Retinal pigment epithelial cell (primary cell): ENCODE results near the gene ILKAP.

ENCODE experiments used
- DNase-seq: peaks from one replicate; pipeline ENCODE4 v3.0.0-alpha.2; 2010; ENCODE audit warnings: low read depth
- H3K4me3 ChIP-seq: 2 replicates; pipeline ENCODE4 v1.5.1; 2011; ENCODE audit warnings: mild to moderate bottlenecking, low read length, control low read depth, moderate library complexity
- TF ChIP-seq, protein P1 (sequence below): conservative IDR thresholded peaks from 2 replicates; pipeline ENCODE4 v1.5.1; 2011; ENCODE audit warnings: low read depth, low read length, control low read depth, inconsistent platforms

Gene ILKAP

DNA sequence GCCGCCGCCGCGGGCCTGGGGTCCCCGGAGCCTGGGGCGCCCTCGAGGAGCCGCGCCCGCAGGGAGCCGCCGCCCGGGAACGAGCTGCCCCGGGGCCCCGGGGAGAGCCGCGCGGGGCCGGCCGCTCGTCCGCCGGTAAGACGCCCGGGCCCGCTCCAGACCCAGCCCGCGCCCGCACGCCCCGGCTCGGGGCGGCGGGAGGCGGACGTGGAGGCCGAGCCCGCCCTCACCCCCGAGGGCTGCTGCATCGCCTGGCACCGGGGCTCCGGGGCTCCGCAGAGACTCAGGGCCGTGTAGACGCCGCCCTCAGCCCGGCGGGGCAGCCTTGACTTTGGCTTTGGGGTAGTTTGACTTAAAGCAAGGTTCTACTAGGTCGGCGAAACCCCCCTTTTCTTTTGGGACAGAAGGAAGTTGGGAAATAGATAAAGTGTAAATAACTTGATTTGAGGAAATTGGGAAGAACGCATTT lies 44.4 kb downstream of the ILKAP start:
- TF ChIP-seq, protein P1, sequence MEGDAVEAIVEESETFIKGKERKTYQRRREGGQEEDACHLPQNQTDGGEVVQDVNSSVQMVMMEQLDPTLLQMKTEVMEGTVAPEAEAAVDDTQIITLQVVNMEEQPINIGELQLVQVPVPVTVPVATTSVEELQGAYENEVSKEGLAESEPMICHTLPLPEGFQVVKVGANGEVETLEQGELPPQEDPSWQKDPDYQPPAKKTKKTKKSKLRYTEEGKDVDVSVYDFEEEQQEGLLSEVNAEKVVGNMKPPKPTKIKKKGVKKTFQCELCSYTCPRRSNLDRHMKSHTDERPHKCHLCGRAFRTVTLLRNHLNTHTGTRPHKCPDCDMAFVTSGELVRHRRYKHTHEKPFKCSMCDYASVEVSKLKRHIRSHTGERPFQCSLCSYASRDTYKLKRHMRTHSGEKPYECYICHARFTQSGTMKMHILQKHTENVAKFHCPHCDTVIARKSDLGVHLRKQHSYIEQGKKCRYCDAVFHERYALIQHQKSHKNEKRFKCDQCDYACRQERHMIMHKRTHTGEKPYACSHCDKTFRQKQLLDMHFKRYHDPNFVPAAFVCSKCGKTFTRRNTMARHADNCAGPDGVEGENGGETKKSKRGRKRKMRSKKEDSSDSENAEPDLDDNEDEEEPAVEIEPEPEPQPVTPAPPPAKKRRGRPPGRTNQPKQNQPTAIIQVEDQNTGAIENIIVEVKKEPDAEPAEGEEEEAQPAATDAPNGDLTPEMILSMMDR, result no peak
- H3K4me3 ChIP-seq, result peak overlapping the region; percentile 20
- no peak for DNase-seq

DNA sequence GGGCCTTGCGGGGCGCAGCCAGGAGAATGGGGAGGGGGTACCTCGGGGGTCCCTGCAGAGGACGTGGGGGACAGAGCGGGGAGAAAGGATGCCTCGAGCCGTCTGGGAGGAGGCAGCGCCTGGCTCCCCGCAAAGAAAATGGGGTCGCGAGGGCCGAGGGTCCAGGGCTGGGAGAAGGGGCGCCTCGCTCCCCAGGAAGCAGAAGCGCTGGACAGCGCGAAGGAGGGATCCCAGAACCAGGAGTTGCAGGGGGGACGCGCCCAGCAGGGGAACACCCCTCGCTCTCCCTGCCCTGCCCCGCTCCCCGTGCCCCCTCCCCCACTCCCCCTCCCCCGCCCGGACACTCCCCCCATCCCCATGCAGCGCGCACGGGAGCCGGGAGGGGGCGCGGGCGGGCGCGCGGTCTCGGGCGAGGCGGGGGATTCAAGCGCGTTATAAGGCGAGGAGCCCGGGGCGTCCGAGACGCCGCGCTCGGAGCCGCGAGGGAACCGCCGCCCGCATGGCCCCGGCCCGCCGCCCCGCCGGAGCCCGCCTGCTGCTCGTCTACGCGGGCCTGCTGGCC lies 44.9 kb downstream of the ILKAP start, which contains the start of gene ERFE:
Gene ERFE (plus strand): TSS at position 462 of the 562 bp plus-strand sequence. CDS start 38 bp downstream, at position 500.
- no peak for DNase-seq
- TF ChIP-seq, protein P1, result peak; percentile 39
- peak within 1 kb of the TSS; percentile 20 for H3K4me3 ChIP-seq

DNA sequence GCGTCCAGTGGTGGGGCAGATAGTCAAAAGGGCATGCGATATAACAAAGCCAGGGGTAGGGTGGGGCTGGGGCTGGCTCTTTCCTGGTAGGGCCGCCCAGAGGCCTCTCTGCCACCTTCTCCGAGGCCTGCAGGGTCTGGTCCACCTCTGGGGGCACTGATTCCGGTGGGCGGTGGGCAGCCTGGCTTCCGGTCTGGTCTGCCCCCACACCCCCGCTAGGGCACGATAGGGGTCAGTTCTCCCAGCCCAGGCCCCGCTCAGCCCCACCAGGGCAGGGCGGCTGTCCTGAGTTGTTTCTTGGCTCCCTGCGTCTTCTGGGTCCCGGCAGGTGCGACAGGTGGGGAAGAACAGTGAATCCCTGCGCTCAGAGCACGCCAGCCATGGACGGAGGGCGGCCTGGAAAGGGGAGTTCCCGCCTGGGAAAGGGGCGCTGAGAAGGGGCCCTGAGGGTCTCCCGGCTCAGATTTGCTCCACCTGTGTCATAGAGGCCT lies 45.4 kb downstream of the ILKAP start:
- DNase-seq, result no peak
- H3K4me3 ChIP-seq, result no peak overlapping the region
- TF ChIP-seq, protein P1, result no peak

DNA sequence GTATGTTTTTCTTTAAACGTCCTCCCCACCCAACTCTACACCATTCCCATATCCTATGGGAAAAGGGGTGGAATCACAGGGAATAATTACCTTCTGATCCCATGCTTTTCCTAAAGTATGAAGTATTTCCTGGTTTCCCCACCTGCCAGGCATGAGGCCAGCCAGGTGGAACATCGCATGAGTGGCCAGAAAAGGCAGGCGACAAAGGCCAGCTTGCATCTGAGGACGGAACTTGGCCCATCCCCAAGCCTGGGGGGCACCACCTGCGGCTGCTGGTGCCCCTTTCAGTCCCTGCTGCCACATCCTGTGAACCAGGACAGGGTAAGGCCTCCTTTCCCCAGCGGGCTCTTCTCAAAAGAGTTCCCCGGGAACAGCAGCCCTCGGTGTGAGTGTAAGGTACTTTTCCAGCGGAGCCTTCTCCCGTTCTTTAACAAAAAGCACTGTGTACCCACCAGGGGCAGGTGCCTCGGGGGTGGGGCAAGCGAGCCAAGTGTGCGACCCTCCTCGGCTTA lies 45.9 kb downstream of the ILKAP start:
- DNase-seq, result no peak
- TF ChIP-seq, protein P1, result no peak
- no peak overlapping the region for H3K4me3 ChIP-seq

DNA sequence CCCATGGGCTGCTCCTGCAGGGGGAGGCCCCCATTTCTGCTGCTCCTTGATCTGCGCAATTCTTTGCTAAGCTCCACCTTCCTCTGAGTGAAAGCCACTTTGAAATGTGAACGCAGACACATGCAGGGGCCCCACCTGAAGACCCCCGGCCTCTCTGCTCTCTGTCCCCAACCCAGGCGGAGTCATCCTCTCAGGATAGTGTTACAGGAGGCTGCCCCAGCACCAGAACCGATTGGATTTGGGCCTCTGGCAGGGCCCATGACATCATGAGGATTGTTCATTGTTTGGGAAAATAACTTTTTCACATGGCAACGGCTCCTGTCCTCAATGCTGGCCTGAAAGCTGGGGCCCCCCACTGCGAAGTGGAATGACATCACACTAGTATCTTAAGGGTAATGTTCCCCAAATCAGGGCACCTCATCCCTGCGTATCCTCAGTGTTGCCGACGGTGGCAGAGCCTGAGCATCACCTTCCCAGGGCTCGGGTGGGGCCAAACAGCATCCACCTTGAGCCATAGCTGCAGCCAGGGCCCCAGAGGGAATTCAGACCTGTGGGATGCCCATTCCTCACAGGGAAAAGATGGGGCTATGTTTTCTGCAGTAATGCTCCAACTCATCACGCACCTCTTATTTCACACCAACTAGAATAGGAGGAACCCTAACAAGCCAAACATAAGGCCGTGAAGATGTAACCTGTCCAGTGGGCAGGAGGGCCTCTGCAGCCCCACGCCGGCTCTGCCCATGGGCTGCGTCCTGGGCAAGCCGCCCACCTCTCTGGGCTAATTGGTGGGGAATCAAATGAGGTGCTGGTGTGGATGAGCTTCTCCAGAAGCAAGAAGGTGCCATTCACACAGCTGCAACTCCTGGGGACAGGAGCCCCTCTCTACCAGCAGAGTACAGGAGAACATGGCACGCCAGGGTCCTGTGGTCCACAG lies 47.5 kb downstream of the ILKAP start:
- no peak overlapping the region for H3K4me3 ChIP-seq

DNA sequence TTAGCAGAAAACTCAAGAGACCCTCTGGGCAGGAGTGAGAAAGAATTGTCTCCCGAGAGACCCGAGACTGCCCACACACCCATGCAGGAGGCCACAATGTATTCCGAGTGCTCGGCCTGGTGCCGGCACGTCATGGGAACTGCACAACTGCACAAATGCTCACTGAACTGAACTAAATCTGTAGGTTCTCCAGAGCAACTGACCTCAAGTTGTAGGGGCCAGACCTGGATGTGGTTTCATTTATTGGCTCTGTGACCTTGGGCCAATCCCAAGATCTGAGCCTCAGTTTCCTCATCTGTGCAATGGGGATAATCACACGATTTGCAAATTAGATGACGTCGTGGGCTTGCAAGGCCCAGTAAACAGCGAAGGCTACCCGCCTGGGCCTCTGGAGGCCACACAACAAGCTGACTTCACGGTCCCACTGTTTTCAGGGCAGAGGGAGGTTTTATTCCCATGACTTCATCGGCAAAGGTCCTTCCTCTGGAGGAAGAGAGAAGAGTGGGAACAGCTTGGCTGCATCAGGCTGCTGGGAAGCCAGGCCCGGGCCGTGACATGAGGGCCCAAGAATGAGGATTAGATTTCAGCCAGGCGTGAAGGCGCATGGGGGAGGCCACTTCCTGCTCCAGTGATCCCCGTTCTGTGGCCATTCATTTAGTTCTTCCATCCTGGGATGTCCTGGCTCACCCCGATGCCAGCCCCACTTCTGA lies 48.3 kb downstream of the ILKAP start:
- peak; percentile 53 for DNase-seq
- TF ChIP-seq, protein P1, result no peak
- no peak overlapping the region for H3K4me3 ChIP-seq

More for the DNA sequence above, 47.5 kb downstream of the ILKAP start:
- no peak for DNase-seq
- TF ChIP-seq, protein P1, result no peak
